Memory B cell (primary cell): Measurements from ENCODE around the gene SAC3D1.
A peak's percentile ranks its signal among the peaks of the same experiment; 100 is the strongest.

Source experiments
- ATAC-seq: fragments of 150-1000 bp; cut with Tn5 transposase; 2 replicates; pipeline ENCODE4 v1.10.0; 2021; ENCODE audit warnings: low read depth, mild to moderate bottlenecking, moderate library complexity
- DNase-seq, 2 donors: peaks; one replicate each; pipeline ENCODE4 v3.0.0; 2022; ENCODE audit warnings: low spot score in 2 of 2
- H3K27ac Mint-ChIP-seq: one replicate; pipeline ENCODE4 v1.8.0; 2022; ENCODE audit warnings: mild to moderate bottlenecking, moderate library complexity, mixed read lengths
- H3K27me3 Mint-ChIP-seq: one replicate; pipeline ENCODE4 v1.8.0; 2022; ENCODE audit warnings: mixed read lengths
- H3K36me3 Mint-ChIP-seq: one replicate; pipeline ENCODE4 v1.8.0; 2022; ENCODE audit warnings: mild to moderate bottlenecking, mixed read lengths
- H3K4me1 Mint-ChIP-seq: one replicate; pipeline ENCODE4 v1.8.0; 2022; ENCODE audit warnings: mixed read lengths
- H3K4me3 Mint-ChIP-seq: one replicate; pipeline ENCODE4 v1.8.0; 2022; ENCODE audit warnings: mild to moderate bottlenecking, moderate library complexity, mixed read lengths
- H3K9me3 Mint-ChIP-seq: one replicate; pipeline ENCODE4 v1.8.0; 2022; ENCODE audit warnings: mixed read lengths

SAC3D1 gene

DNA sequence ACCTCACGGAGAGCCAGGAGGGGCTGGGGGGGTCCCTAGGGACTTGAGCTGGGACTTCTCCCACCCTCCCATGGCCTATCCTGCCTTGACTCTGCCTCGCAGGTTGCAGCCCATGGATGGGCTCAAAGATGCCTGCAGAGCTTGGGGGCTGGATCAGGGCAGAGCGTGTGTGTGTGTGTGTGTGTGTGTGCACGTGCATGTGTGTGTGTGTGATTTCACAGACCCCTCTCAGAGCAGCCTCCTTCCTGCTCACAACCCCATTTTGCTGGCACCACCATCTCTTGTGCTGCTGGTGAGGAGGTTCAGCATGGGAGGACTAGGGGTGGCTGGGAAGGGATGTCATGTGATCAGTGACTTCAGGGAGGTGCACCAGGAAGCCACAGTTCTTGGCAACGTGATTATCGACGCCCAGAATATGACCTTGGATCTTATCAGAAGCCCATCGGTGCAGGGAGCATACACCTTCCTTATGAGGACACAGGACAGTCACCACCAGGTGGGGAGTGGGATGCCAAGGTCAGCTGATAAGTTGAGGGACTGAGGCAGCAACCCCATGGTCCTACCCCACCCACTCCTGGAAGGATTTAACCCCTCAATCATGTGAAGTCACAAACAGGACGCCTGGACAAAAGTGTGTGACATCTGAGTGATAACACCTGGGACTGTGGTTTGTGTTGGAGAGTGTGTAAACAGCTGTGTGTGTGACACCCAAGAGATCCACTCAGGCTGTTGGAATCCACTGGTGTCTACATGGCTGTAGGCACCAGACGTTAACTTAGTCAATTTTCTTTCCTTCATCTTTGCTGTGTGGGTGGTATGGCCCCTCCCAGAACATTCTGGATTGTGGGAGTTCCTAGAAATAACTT is 19.2 kb downstream of the SAC3D1 start:
- Mint-ChIP-seq H3K9me3 (no peaks in the 10 kb centered on the region), H3K27me3 (peaks cover 4% of the 10 kb centered on the region), H3K36me3 (no peaks in the 10 kb centered on the region), H3K4me3 (no peak overlapping the region), H3K4me1 (peaks cover 8% of the 10 kb centered on the region), H3K27ac (no peak overlapping the region)
- DNase-seq, result no peak
- ATAC-seq, result no peak

DNA sequence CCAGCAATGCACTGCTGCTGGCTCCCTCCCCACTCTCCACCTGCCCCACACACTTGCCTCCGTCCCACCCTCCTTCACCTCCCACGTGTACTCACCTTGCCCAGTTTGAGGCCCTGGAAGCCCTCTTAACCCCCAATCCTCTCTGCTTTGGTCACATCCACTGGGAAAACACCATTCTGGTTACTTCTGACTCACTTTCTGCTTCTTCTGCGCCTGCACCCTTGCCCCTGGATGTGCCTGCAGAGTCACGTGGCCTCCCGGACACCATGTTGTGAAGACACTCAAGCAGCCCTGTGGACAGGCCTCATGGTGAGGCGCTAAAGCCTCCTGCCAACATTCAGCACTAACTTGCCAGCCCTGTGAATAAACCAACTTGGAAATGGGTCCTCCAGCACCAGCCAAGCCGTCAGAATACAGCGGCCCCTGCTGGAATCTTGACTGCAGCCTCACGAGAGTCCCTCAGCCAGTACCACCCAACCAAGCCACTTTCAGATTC is 20.0 kb downstream of the SAC3D1 start:
- no peaks in the 10 kb centered on the region for H3K9me3 Mint-ChIP-seq
- DNase-seq (no peak), ATAC-seq (no peak)
- no peak overlapping the region for H3K4me3 Mint-ChIP-seq
- peaks cover 4% of the 10 kb centered on the region for H3K4me1 Mint-ChIP-seq
- peaks cover 4% of the 10 kb centered on the region for H3K27me3 Mint-ChIP-seq
- no peak overlapping the region for H3K27ac Mint-ChIP-seq
- H3K36me3 Mint-ChIP-seq, result no peaks in the 10 kb centered on the region

DNA sequence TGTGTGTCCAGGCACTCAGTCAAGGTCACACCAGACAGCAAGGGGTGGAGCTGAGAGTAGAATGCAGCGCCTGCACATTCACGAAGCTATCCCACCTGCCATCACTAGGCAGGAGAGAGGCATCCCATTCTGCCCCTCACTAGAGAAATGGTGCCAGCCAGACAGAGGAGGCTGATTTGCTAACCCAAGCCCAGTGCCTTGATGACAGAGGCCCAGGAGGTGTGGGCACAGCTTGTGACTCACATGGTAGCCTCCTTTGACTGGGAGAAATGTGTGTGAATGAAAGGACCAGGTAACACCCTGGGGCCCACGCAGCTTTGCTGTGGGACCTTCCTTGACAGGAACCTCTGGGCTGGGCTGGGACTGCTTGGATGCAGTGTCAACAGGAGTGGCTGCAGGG is 22.5 kb downstream of the SAC3D1 start:
- ATAC-seq, result no peak
- Mint-ChIP-seq H3K4me3 (no peak overlapping the region), H3K27ac (no peak overlapping the region), H3K4me1 (peaks cover 4% of the 10 kb centered on the region), H3K27me3 (peaks cover 4% of the 10 kb centered on the region), H3K36me3 (no peaks in the 10 kb centered on the region), H3K9me3 (no peaks in the 10 kb centered on the region)
- no peak for DNase-seq

DNA sequence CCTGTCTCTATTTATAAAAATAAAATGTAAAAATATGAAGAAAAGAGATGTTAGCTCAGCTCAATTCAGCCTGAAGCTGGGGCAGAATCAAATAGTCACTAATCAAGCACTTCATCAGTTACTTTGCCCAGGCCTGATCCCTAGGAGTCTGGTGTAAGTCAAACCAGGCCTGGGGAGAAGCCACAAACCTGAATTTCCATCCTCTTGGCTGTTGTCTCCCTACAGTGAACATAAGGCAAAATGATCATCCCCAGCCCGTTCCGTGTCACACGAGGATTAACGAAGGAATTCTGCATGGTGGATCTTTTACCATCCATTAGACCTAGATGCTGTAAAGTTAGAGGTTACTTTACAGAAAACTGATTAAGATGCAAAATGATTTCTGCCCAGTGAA is 23.8 kb downstream of the SAC3D1 start:
- H3K36me3 Mint-ChIP-seq, result no peaks in the 10 kb centered on the region
- H3K9me3 Mint-ChIP-seq, result no peaks in the 10 kb centered on the region
- no peak for ATAC-seq
- no peak for DNase-seq
- H3K4me3 Mint-ChIP-seq, result no peak overlapping the region
- H3K27ac Mint-ChIP-seq, result no peak overlapping the region
- H3K4me1 Mint-ChIP-seq, result peaks cover 4% of the 10 kb centered on the region
- H3K27me3 Mint-ChIP-seq, result peaks cover 4% of the 10 kb centered on the region

DNA sequence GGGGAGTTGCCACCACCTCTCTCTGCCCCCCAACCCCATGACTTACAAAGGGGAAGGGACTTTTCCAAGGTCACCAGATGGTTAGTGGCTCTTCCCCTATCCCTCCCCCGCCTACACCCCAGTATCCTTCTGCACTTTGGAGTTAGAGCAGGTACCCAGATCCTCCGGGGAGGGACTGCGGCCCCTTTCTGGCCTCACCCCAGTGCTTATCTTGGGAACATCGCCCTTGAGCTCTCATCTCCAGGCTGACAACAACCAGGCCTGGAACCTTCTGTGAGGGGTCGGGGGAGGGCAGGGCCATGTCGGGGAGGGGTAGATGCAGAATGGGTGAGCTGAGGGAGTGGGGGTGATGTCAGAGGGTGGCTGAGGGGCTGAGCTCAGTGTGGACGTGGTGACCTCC is 24.8 kb downstream of the SAC3D1 start:
- Mint-ChIP-seq H3K27me3 (peaks cover 4% of the 10 kb centered on the region), H3K36me3 (no peaks in the 10 kb centered on the region), H3K9me3 (no peaks in the 10 kb centered on the region), H3K4me1 (peaks cover 4% of the 10 kb centered on the region), H3K4me3 (no peak overlapping the region), H3K27ac (no peak overlapping the region)
- no peak for DNase-seq
- no peak for ATAC-seq

DNA sequence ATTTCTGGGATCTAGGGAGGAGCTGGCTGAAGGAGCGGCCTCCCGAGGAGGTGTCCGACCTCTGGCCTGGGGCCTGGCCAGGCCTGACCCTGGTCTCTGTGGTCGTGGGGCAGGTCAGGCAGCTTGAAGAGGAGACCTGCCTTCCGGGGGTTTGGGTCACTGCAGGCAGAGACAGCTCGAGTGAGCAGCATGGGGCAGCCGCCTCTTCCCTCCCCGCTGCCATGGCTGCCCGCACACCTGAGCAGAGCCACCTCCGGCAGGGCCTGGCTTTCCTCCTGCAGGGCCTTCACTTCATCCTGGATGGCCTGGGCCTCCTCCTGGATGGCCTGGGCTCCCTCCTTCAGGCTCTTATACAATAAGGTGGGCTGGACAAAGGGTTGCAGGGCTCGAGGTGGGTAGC is 25.3 kb downstream of the SAC3D1 start:
- H3K27me3 Mint-ChIP-seq, result peaks cover 2% of the 10 kb centered on the region

DNA sequence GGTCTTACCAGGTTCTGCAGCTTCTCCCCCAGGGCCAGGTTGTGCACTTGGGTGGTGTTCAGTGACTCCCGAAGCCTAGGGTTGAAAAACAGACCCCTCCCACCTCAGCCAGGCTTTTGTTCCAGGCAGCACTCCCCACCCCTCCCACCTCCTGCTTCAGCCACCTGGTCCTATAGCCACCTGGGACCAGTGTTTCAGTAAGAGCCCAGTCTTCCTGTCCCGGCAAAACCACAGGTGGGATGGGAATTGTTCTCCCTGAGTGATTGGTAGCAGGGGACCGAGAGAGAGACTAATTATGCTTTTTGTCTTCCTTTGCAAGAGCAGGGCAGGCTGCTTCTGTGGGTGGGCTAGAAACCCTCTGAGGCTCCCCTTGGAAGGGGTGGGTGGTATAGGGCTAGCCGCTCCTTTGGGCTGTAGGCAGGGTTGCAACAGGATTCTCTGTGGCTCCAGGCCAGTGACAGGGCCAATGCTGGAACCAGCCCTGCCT is 25.8 kb downstream of the SAC3D1 start:
- Mint-ChIP-seq H3K9me3 (no peaks in the 10 kb centered on the region), H3K4me1 (peaks cover 6% of the 10 kb centered on the region), H3K27ac (no peak overlapping the region), H3K36me3 (no peaks in the 10 kb centered on the region), H3K4me3 (no peak overlapping the region), H3K27me3 (peaks cover 2% of the 10 kb centered on the region)
- DNase-seq, result no peak
- ATAC-seq, result no peak

More for the DNA sequence above, 25.3 kb downstream of the SAC3D1 start:
- Mint-ChIP-seq H3K4me1 (peaks cover 4% of the 10 kb centered on the region), H3K4me3 (no peak overlapping the region), H3K9me3 (no peaks in the 10 kb centered on the region), H3K27ac (no peak overlapping the region), H3K36me3 (no peaks in the 10 kb centered on the region)
- DNase-seq, result no peak
- ATAC-seq, result no peak

DNA sequence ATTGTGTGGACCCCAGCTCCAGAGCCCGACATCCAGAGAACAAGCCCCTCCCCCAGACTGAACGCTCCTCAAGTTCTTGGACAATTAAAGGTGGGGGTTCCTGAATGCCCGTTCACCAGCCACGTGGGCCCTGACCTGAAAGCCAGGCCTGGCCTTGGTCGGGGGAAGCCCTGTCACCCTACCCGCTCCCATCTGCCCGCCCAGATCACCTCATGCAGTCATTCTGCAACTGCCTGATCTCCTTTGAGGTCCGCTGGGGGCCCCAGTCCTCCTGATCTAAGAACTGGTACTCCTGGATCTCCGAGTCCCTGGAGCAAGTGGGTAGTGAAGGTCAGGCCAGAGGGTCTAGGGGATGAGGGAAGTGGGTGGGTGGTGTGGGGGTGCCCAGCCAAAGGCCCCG is 26.4 kb downstream of the SAC3D1 start:
- Mint-ChIP-seq H3K27ac (no peak overlapping the region), H3K9me3 (no peaks in the 10 kb centered on the region), H3K4me1 (peaks cover 6% of the 10 kb centered on the region), H3K36me3 (no peaks in the 10 kb centered on the region), H3K4me3 (no peak overlapping the region), H3K27me3 (peaks cover 2% of the 10 kb centered on the region)
- ATAC-seq (no peak), DNase-seq (no peak)

DNA sequence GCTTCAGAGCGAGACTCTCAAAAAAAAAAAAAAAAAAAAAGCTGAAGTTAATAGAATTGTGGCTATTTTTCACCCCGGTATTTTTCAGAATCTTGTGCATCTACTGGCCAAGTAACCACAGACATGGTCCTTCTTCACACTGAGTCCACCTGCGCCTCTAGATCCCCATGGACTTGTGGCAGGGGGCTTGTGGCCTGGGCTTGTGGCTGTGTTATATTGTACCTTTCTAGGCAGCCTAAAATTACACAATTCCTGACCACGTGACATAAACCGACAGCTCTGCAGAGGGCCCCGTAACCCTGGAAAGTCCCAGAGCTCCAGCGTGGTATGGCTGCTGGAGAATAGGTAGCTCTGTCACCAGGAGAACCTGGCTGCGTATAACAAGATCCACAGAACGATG is 28.2 kb downstream of the SAC3D1 start:
- Mint-ChIP-seq H3K36me3 (no peaks in the 10 kb centered on the region), H3K27ac (no peak overlapping the region), H3K4me1 (peaks cover 6% of the 10 kb centered on the region), H3K9me3 (no peaks in the 10 kb centered on the region), H3K4me3 (no peak overlapping the region), H3K27me3 (no peaks in the 10 kb centered on the region)
- ATAC-seq, result no peak
- DNase-seq, result no peak

DNA sequence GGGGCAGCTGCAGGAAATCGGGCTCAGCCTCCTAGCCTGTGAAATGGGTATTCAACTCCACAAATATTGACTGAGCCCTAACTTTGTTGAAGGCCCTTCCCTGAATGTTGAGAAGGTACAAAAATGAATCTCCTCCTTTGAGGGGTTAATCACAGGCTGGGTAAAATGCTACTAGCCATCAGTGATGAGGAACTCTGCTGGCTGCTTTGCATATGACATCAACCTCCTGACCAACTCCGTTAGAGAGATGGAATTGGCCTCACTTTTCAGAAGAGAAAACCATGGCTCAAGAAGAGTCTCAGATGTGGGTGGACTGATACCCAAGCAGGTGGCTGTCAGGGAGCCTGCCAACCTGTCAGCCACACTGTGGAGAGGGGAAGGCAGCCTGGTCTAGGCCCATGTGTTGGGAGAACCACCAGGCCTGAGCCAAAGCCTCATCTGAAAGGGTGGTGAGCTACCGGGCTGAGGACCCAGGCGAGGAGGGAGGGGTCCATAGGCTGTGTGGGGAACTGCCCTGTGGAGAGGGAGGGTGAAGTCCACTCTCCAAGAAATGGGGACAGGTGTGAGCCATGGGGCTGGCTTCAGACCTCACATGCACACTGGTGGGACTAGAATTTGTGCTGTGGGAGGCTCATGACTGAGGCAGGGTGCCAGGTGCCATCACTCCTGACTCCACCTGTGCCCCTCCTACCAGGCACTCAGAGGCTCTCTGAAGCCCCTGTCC is 31.1 kb downstream of the SAC3D1 start:
- peaks cover 6% of the 10 kb centered on the region for H3K4me1 Mint-ChIP-seq
- no peaks in the 10 kb centered on the region for H3K27me3 Mint-ChIP-seq
- no peak for DNase-seq
- H3K4me3 Mint-ChIP-seq, result peak overlapping the region; percentile 11
- H3K9me3 Mint-ChIP-seq, result no peaks in the 10 kb centered on the region
- peak; percentile 74 for ATAC-seq
- H3K36me3 Mint-ChIP-seq, result no peaks in the 10 kb centered on the region
- H3K27ac Mint-ChIP-seq, result peak overlapping the region; percentile 86

DNA sequence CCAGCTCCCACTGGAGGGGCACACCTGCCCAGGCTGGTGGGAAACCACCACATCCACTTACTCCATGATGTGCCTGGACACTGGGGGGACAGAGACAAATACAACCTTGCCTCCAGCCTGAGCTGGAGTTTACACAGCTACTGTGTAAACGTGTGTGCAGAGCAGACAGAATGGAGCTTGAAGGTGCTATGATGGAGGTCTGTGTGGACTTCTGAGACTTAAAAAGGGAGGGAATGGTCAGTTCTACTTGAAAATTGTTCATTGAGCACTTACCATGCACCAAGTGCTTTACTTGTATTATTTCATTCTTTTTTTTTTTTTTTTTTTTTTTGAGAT is 31.6 kb downstream of the SAC3D1 start:
- H3K27ac Mint-ChIP-seq, result no peak overlapping the region
- ATAC-seq, result no peak

DNA sequence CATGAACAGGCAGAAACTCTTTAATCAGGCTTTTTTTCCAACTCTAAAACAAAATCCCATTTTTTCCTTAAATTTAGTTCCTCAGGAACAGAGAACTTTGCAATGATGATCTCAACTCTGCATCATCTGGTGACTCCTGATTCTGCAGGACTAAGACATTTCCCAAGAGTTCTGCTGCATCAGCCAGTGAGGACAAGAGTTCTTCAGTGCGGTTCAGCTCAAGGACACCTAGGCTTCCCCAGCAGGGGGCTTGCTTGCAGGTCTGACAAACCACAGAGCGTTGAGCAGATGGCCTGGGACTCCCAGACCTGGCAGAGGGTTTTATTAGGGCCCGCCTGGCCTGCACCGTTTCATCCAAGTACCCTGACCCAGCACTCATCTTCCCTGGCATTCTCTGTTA is 36.4 kb downstream of the SAC3D1 start:
- Mint-ChIP-seq H3K27me3 (no peaks in the 10 kb centered on the region), H3K4me3 (no peak overlapping the region), H3K9me3 (no peaks in the 10 kb centered on the region), H3K27ac (no peak overlapping the region), H3K36me3 (no peaks in the 10 kb centered on the region), H3K4me1 (peaks cover 9% of the 10 kb centered on the region)
- ATAC-seq (no peak), DNase-seq (no peak)

More for the DNA sequence above, 31.6 kb downstream of the SAC3D1 start:
- Mint-ChIP-seq H3K36me3 (no peaks in the 10 kb centered on the region), H3K9me3 (no peaks in the 10 kb centered on the region), H3K4me3 (no peak overlapping the region), H3K4me1 (peaks cover 6% of the 10 kb centered on the region), H3K27me3 (no peaks in the 10 kb centered on the region)
- DNase-seq, result no peak

DNA sequence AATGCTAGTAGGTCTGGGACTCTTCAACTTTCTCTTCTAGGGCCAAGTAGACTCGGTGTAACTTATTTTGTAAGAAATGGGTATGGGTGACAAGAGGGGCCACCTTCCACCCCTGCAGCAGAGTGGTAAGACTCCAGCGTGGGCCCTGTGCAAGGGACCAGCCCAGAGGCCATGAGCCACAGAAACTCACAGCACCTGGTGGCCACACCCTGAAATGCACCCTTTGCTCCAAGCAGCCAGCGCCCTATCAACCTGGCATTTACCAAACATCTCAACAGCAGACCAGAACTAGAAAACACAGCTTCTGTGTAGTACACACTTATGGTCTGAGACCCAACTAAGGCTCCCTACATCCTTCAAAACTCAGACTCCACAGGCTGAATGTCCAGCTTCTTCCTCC is 37.1 kb downstream of the SAC3D1 start:
- no peaks in the 10 kb centered on the region for H3K9me3 Mint-ChIP-seq
- H3K27ac Mint-ChIP-seq, result peak overlapping the region; percentile 69
- H3K4me3 Mint-ChIP-seq, result no peak overlapping the region
- H3K27me3 Mint-ChIP-seq, result no peaks in the 10 kb centered on the region
- peaks cover 12% of the 10 kb centered on the region for H3K4me1 Mint-ChIP-seq
- peak; percentile 100 for ATAC-seq
- no peaks in the 10 kb centered on the region for H3K36me3 Mint-ChIP-seq
- peak; percentile 66 to 67 for DNase-seq

DNA sequence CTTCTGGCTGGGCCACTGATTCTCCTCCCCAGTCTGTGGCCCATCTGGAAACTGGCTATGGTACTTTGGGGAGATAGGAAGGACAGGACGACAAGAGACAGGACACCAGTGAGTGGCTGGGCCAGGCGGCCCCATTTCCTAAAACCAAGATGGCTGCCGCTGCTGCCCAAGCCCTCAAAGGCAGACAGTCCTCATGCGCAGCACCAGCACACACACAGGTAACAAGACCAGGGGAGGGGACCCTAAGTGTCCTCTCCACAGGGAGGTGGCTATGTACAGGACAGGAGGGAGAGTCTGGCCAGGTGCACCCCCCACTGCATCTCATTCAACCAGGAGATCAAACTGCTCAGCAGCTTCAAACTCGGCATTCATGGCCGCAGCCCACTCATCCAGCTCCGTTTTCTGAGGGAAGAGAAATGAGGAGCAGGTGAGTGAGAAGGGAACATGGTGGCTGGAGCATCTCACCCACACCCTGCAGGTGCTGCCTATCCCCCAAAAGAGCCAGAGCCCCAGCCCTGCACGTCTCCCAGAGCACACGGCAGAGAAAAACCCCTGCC is 37.9 kb downstream of the SAC3D1 start:
- no peaks in the 10 kb centered on the region for H3K36me3 Mint-ChIP-seq
- no peak for ATAC-seq
- H3K27ac Mint-ChIP-seq, result peak overlapping the region; percentile 69
- DNase-seq, result no peak
- H3K4me1 Mint-ChIP-seq, result peaks cover 17% of the 10 kb centered on the region
- H3K4me3 Mint-ChIP-seq, result no peak overlapping the region
- H3K27me3 Mint-ChIP-seq, result no peaks in the 10 kb centered on the region
- no peaks in the 10 kb centered on the region for H3K9me3 Mint-ChIP-seq
